Gastroesophageal sphincter (tissue), 3 donors: ENCODE data around the gene PSAPL1.

Experiments
- EP300 ChIP-seq: sonication (generic); formaldehyde crosslinking; IDR thresholded peaks from one replicate; pipeline ENCODE4 v1.6.1; 2017; ENCODE audit warnings: antibody characterized with exemption, mild to moderate bottlenecking
- TF ChIP-seq, protein P1 (sequence below), 4 experiments: fragments of 200-600 bp in 2 of 4; fragments of 450-650 bp in 2 of 4; sonication (generic) in 1 of 4; IDR thresholded peaks; one replicate each; pipeline ENCODE4 v1.5.1; 2017 to 2019; ENCODE audit warnings: antibody characterized with exemption in 4 of 4, mild to moderate bottlenecking in 2 of 4, moderate library complexity in 2 of 4

DNA sequence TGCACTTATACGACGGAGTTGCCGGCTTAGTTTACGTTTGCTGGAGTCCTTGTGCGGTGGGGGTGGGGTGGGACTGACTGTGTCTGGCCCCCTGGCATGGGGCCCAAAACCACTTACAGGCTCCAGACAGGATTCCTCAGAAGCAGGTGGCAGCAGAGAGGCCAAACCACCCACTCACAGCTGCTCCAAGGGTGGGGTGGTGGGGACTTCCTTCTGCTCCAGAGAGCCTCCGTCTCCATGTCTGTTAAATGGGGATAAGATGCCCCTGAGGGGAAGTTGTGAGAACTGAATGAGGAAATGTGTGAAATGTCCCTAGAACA is 36.7 kb downstream of the PSAPL1 start:
- TF ChIP-seq, protein P1, sequence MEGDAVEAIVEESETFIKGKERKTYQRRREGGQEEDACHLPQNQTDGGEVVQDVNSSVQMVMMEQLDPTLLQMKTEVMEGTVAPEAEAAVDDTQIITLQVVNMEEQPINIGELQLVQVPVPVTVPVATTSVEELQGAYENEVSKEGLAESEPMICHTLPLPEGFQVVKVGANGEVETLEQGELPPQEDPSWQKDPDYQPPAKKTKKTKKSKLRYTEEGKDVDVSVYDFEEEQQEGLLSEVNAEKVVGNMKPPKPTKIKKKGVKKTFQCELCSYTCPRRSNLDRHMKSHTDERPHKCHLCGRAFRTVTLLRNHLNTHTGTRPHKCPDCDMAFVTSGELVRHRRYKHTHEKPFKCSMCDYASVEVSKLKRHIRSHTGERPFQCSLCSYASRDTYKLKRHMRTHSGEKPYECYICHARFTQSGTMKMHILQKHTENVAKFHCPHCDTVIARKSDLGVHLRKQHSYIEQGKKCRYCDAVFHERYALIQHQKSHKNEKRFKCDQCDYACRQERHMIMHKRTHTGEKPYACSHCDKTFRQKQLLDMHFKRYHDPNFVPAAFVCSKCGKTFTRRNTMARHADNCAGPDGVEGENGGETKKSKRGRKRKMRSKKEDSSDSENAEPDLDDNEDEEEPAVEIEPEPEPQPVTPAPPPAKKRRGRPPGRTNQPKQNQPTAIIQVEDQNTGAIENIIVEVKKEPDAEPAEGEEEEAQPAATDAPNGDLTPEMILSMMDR (IDR thresholded peaks at IDR 0.05) = peak in 1 of 4 experiments; percentile 30
- TF ChIP-seq EP300 = no peak
